Measurements from ENCODE around the gene CLCA1.

CLCA1 gene

GRCh38 chr1:86429835-86430234 lies 38.9 kb upstream of the CLCA1 start:
- no peak for TF ChIP-seq CTCF (IDR thresholded peaks at IDR 0.05; ENCODE audit: low read depth, low read length)
- H3K4me3 ChIP-seq (replicated peaks in 1 of 2; ENCODE audit: low read depth in 2 of 2, low read length in 2 of 2), result no peak overlapping the region
- DNase-seq (ENCODE audit: low read depth in 2 of 2), result peak; percentile 97

- no peak for TF ChIP-seq CTCF (IDR thresholded peaks at IDR 0.05; ENCODE audit: low read depth, low read length)
- no peak overlapping the region for H3K4me3 ChIP-seq (replicated peaks in 1 of 2; ENCODE audit: low read depth in 2 of 2, low read length in 2 of 2)
- DNase-seq (ENCODE audit: low read depth in 2 of 2), result no peak
Measured at GRCh38 chr1:86430376-86430775, 38.4 kb upstream of the CLCA1 start.

- no peak for DNase-seq (ENCODE audit: low read depth in 2 of 2)
- no peak for TF ChIP-seq CTCF (IDR thresholded peaks at IDR 0.05; ENCODE audit: low read depth, low read length)
- H3K4me3 ChIP-seq (replicated peaks in 1 of 2; ENCODE audit: low read depth in 2 of 2, low read length in 2 of 2), result no peak overlapping the region
Measured at GRCh38 chr1:86434059-86434458, 34.7 kb upstream of the CLCA1 start.

- no peak for DNase-seq (ENCODE audit: low read depth in 2 of 2)
- no peak for TF ChIP-seq CTCF (IDR thresholded peaks at IDR 0.05; ENCODE audit: low read depth, low read length)
- no peak overlapping the region for H3K4me3 ChIP-seq (replicated peaks in 1 of 2; ENCODE audit: low read depth in 2 of 2, low read length in 2 of 2)
Measured at GRCh38 chr1:86435327-86435726, 33.4 kb upstream of the CLCA1 start.

- DNase-seq (ENCODE audit: low read depth in 2 of 2), result no peak
- TF ChIP-seq CTCF (IDR thresholded peaks at IDR 0.05; ENCODE audit: low read depth, low read length), result no peak
- H3K4me3 ChIP-seq (replicated peaks in 1 of 2; ENCODE audit: low read depth in 2 of 2, low read length in 2 of 2), result no peak overlapping the region
Measured at GRCh38 chr1:86436041-86436440, 32.7 kb upstream of the CLCA1 start.

GRCh38 chr1:86441581-86441980 lies 27.1 kb upstream of the CLCA1 start:
- no peak for DNase-seq (ENCODE audit: low read depth in 2 of 2)

More at GRCh38 chr1:86441581-86441980, 27.1 kb upstream of the CLCA1 start:
- TF ChIP-seq CTCF (IDR thresholded peaks at IDR 0.05; ENCODE audit: low read depth, low read length), result no peak
- no peak overlapping the region for H3K4me3 ChIP-seq (replicated peaks in 1 of 2; ENCODE audit: low read depth in 2 of 2, low read length in 2 of 2)

All from cardiac fibroblast (primary cell).